ENCODE results near the gene BFSP2. TPM values are rescaled to one million over a fixed set of nuclear protein-coding genes. Genes with fewer than 3 reads are reported as not detected.

Gene BFSP2
- total and polyA plus RNA-seq, 2 donors (not counting 3 experiments of a cell fraction or from before 2014, with no cell fraction given) = not detected

GRCh38 chr3:133477487-133477886 lies 77.6 kb downstream of the BFSP2 start:
- Histone ChIP-seq H3K27ac (ENCODE audit: insufficient read depth, low read depth, low read length) (no peak overlapping the region), H4K20me1 (replicated peaks; ENCODE audit: control insufficient read depth, extremely low read depth, insufficient read depth, low read length) (no peaks in the 10 kb centered on the region), H3K4me1 (ENCODE audit: control insufficient read depth, extremely low read depth, insufficient read depth, low read length) (no peaks in the 10 kb centered on the region), H3K27me3 (ENCODE audit: control insufficient read depth in 2 of 2, insufficient read depth in 2 of 2, low read length in 2 of 2) (peaks cover 0 to 2% of the 10 kb centered on the region in 2 experiments), H3K79me2 (ENCODE audit: control insufficient read depth, insufficient read depth, low read length) (no peaks in the 10 kb centered on the region), H3K9me3 (replicated peaks; ENCODE audit: control insufficient read depth, insufficient read depth, low read length) (no peaks in the 10 kb centered on the region), H3K9ac (replicated peaks; ENCODE audit: extremely low read depth, insufficient read depth, low read length) (no peak overlapping the region), H3K36me3 (ENCODE audit: control insufficient read depth in 2 of 2, extremely low read depth in 1 of 2, insufficient read depth in 2 of 2, low read length in 2 of 2) (no peaks in the 10 kb centered on the region), H3K9me1 (replicated peaks; ENCODE audit: control insufficient read depth, extremely low read depth, insufficient read depth, low read length) (no peaks in the 10 kb centered on the region), H3K4me2 (ENCODE audit: insufficient read depth, low read length) (no peak overlapping the region), H3K4me3 (replicated peaks in 1 of 3; ENCODE audit: insufficient read depth in 1 of 3, low read depth in 1 of 3, low read length in 3 of 3) (no peak overlapping the region), H2AFZ (ENCODE audit: low read depth, low read length) (no peak overlapping the region)
- ChIA-PET CTCF (no interaction called here), POLR2A (no interaction called here)
- intact Hi-C loops (cut with micrococcal nuclease) = no loop called here
- dilution Hi-C loops (cut with MboI; ENCODE audit: extremely low pct_ligation_motif_present, low sequenced_read_pairs) = no loop called here
- no peak for DNase-seq (ENCODE audit: low read depth, low spot score)
- no peak for FAIRE-seq
- no TSS peak for BruUV-seq (replicated peaks)
- no peak for TF ChIP-seq MYC (IDR thresholded peaks at IDR 0.05; ENCODE audit: low read depth, low read length)
- no peak for TF ChIP-seq JUN (IDR thresholded peaks at IDR 0.05; ENCODE audit: borderline replicate concordance, insufficient read depth, insufficient read length, low read depth)
- TF ChIP-seq GATA2 (IDR thresholded peaks at IDR 0.05; ENCODE audit: insufficient read depth, insufficient read length, low read depth, low read length) = no peak
- no peak for TF ChIP-seq POLR2A (IDR thresholded peaks at IDR 0.05; ENCODE audit: low read depth, low read length)
- TF ChIP-seq EZH2 (IDR thresholded peaks at IDR 0.05; ENCODE audit: borderline replicate concordance, low read depth, low read length, severe bottlenecking) = no peak
- TF ChIP-seq POLR2AphosphoS5 (IDR thresholded peaks at IDR 0.05; ENCODE audit: insufficient read depth, low read depth, low read length) = no peak
- no peak for TF ChIP-seq FOS (IDR thresholded peaks at IDR 0.05; ENCODE audit: borderline replicate concordance, insufficient read depth, low read length)
- TF ChIP-seq CTCF (IDR thresholded peaks at IDR 0.05; ENCODE audit: extremely low read depth in 1 of 2, insufficient read depth in 1 of 2, low read depth in 1 of 2, low read length in 2 of 2) = no peak
- no peak for TF ChIP-seq MAX (IDR thresholded peaks at IDR 0.05; ENCODE audit: insufficient read depth, insufficient read length)
